ENCODE data around the gene LTBP4. TPM values are rescaled to one million over a fixed set of nuclear protein-coding genes. Genes with fewer than 3 reads are reported as not detected.

LTBP4 gene
- total and polyA plus RNA-seq, 7 experiments from 2014 or later = 21.8 to 116 (median 106) TPM

DNA sequence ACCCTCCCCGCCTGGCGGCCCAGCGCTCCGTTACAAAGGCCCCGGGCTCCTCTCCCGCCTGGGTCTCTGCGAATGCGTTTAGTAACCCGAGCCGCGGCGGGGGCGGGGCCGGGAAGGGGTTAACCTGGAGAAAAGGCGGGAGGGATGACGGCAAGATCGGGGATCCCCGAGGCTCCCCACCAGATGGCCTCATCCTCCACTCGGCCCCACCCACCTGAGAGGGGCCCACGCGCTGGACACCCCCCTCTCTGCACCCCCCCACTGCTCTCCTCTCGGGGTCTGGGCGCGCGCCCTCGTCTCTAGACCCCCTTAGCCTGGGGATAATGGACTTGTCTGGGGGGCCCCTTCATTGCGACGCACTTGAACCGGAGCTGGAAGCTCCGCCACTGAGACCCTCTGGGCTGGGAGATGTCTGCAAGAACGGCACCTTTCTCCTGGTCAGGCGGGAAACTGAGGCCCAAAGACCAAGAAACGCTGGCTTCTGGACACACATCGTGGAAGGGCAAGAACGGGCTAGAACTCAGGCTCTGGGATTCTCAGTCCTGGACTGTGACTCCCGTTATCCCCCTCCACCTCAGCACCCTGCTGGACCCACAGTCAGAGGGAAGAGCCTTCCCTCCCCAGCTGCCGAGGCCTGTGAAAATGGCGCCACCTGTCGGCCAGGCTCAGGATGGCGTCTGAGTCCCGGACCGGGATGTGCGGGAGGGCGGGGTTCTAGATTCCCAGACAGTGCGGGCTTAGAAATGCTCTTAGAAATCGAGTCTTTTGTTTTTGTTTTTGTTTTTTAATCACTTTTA, 2.9 kb upstream of the LTBP4 start:
- Histone ChIP-seq H3K27ac (ENCODE audit: low read depth, low read length) (no peak overlapping the region), H3K9me3 (ENCODE audit: control insufficient read depth in 2 of 3, low read length in 3 of 3) (no peaks in the 10 kb centered on the region), H3K4me1 (ENCODE audit: control insufficient read depth in 2 of 2, insufficient read depth in 2 of 2, low read length in 2 of 2) (peaks cover 46 to 47% of the 10 kb centered on the region in 2 donors), H3K27me3 (ENCODE audit: control insufficient read depth in 2 of 2, insufficient read depth in 2 of 2, low read length in 2 of 2) (peaks cover 17 to 25% of the 10 kb centered on the region in 2 donors), H3K36me3 (ENCODE audit: control insufficient read depth in 2 of 3, insufficient read depth in 3 of 3, low read length in 3 of 3) (no peaks in the 10 kb centered on the region), H3K4me3 (ENCODE audit: low read length) (no peak overlapping the region)
- POLR2A ChIA-PET = interaction anchor here (1.4 kb wide), 1 partner anchor 19 kb away, joined by 3 read pairs; no protein-coding TSS in a partner anchor
- ATAC-seq (peak; percentile 80), DNase-seq (peak; percentile 55 to 92 (median 78))
- H3K27me3 Mint-ChIP-seq = peaks cover 29 to 73% (median 36%) of the 10 kb centered on the region in 5 donors
- peak overlapping the region in 1 of 9 donors; percentile 36 for H3K27ac Mint-ChIP-seq
- H3K4me3 Mint-ChIP-seq = peak overlapping the region in 8 of 10 donors; percentile 35 to 76 (median 50)
- intact Hi-C loops (cut with micrococcal nuclease) = loop anchor here (1.0 to 2.0 kb wide), 10 partner anchors 16 to 293 kb away; partner anchors contain the start of gene SHKBP1 (in 2 of the 2)
- peaks cover 21 to 60% (median 50%) of the 10 kb centered on the region in 7 donors for H3K4me1 Mint-ChIP-seq
- H3K9me3 Mint-ChIP-seq = peaks cover 0 to 3% (median 0%) of the 10 kb centered on the region in 11 donors
- CTCF ChIA-PET = interaction anchor here (0.6 to 2.8 kb wide), 7 partner anchors 25 to 293 kb away, joined by 3 to 9 read pairs (median 3); no protein-coding TSS in a partner anchor
- peaks cover 0 to 1% (median 0%) of the 10 kb centered on the region in 5 donors for H3K36me3 Mint-ChIP-seq

DNA sequence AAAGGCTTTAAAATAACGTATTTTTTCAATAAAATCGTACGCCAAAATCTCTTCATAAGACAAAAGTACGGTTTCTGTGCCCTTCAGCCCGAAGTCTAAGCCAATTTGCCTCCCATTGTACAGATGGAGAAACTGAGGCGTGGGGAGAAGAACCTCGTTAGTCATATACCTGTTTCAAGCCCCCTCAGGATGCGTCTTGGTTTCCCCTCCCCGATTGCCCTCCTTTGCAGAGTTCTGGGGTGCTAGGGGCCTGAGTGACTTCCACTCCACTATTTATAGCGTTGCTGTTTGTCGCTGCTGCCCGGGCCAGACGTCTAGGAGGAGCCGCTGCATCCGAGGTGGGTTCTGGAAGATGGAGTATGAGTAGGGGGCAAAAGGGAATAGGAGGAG, 2.3 kb upstream of the LTBP4 start:
- intact Hi-C loops (cut with micrococcal nuclease) = loop anchor here (1.0 to 2.0 kb wide), 10 partner anchors 16 to 294 kb away; partner anchors contain the start of gene SHKBP1 (in 2 of the 2)
- peaks cover 48 to 50% of the 10 kb centered on the region in 2 donors for H3K4me1 ChIP-seq (ENCODE audit: control insufficient read depth in 2 of 2, insufficient read depth in 2 of 2, low read length in 2 of 2)
- H3K27me3 ChIP-seq (ENCODE audit: control insufficient read depth in 2 of 2, insufficient read depth in 2 of 2, low read length in 2 of 2) = peaks cover 17 to 25% of the 10 kb centered on the region in 2 donors
- H3K27ac Mint-ChIP-seq = peak overlapping the region in 3 of 9 donors; percentile 27 to 36 (median 29)
- no peaks in the 10 kb centered on the region for H3K36me3 ChIP-seq (ENCODE audit: control insufficient read depth in 2 of 3, insufficient read depth in 3 of 3, low read length in 3 of 3)
- peaks cover 0 to 1% (median 0%) of the 10 kb centered on the region in 5 donors for H3K36me3 Mint-ChIP-seq
- H3K27me3 Mint-ChIP-seq = peaks cover 29 to 72% (median 36%) of the 10 kb centered on the region in 5 donors
- H3K4me3 Mint-ChIP-seq = peak overlapping the region; percentile 10 to 76 (median 44)
- DNase-seq = no peak
- H3K4me3 ChIP-seq (ENCODE audit: low read length) = no peak overlapping the region
- CTCF ChIA-PET = interaction anchor here (0.6 to 2.8 kb wide), 10 partner anchors 9 to 293 kb away, joined by 3 to 9 read pairs (median 4); no protein-coding TSS in a partner anchor
- H3K4me1 Mint-ChIP-seq = peaks cover 23 to 66% (median 55%) of the 10 kb centered on the region in 7 donors
- no peaks in the 10 kb centered on the region for H3K9me3 ChIP-seq (ENCODE audit: control insufficient read depth in 2 of 3, low read length in 3 of 3)
- H3K9me3 Mint-ChIP-seq = peaks cover 0 to 3% (median 0%) of the 10 kb centered on the region in 11 donors
- no peak for ATAC-seq
- no peak overlapping the region for H3K27ac ChIP-seq (ENCODE audit: low read depth, low read length)
- POLR2A ChIA-PET = interaction anchor here (1.4 to 1.7 kb wide), 2 partner anchors 15 to 20 kb away, joined by 3 to 5 read pairs; no protein-coding TSS in a partner anchor

DNA sequence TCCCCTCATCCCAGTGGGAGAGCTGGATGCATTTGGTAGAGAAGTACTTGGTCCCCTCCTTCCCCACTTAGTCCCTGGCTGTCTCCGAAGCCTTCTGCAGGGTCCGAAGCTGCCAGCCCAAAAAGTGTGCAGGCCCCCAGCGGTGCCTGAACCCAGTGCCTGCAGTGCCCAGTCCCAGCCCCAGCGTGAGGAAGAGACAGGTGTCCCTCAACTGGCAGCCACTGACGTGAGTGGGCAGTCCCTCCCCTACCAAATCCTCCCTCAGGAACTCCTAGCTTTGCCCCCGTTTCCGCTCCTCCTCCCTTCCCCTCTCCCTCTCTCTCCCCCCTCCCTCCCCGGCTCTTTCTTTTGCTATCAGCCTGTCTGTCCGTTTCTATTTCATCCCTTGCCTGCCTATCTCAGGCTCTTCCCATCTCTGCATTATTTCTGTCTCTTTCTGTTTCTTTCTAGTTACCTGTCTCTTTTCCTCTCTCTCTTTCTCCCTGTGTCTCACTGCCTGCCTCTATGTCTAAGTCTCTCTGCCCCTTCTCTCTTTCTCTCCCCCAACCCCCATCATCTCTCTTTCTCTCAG, 1.8 kb upstream of the LTBP4 start:
- POLR2A ChIA-PET = interaction anchor here (1.4 to 1.7 kb wide), 2 partner anchors 14 to 20 kb away, joined by 3 to 5 read pairs; no protein-coding TSS in a partner anchor
- peaks cover 0 to 3% (median 0%) of the 10 kb centered on the region in 11 donors for H3K9me3 Mint-ChIP-seq

DNA sequence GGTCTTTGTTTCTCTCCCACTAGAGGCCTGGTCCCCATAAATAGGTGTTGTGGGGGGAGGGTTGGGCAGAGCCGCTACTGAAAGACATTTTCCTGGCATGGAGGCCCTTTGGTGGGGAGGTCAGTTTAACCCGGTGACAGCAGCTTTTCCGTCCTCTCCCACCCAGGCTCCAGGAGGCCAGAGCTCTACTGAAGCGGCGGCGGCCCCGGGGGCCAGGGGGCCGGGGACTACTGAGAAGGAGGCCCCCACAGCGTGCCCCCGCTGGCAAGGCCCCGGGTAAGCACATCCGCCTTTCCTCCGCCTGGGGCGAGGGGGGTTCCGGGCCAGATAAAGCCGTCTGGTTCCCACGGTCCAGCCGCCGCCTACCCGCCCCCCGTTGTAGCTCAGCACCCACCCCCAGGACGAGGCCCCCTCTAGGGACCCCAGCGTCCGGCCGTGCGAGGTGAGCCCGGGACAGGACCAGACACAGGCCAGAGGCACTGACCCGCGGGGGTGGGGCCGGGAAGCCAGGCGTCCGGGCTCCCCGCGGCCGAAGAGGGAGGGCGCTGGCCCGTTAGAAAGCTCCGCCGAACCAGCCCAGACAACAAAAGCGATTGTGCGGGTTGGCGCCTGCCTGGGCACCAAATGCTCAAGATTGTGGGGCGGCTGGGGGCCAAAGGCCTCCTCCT, 1.1 kb upstream of the LTBP4 start:
- Mint-ChIP-seq H3K9me3 (peaks cover 0 to 3% (median 0%) of the 10 kb centered on the region in 11 donors), H3K27me3 (peaks cover 29 to 60% (median 37%) of the 10 kb centered on the region in 5 donors), H3K4me1 (peaks cover 24 to 66% (median 55%) of the 10 kb centered on the region in 7 donors), H3K27ac (peak overlapping the region in 4 of 9 donors; percentile 7 to 75 (median 46)), H3K4me3 (peak overlapping the region; percentile 52 to 76 (median 68)), H3K36me3 (peaks cover 0 to 1% (median 0%) of the 10 kb centered on the region in 5 donors)
- H3K4me1 ChIP-seq (ENCODE audit: control insufficient read depth in 2 of 2, insufficient read depth in 2 of 2, low read length in 2 of 2) = peaks cover 49 to 57% of the 10 kb centered on the region in 2 donors
- H3K27ac ChIP-seq (ENCODE audit: low read depth, low read length) = no peak overlapping the region
- H3K9me3 ChIP-seq (ENCODE audit: control insufficient read depth in 2 of 3, low read length in 3 of 3) = no peaks in the 10 kb centered on the region
- no peak for ATAC-seq
- H3K27me3 ChIP-seq (ENCODE audit: control insufficient read depth in 2 of 2, insufficient read depth in 2 of 2, low read length in 2 of 2) = peaks cover 17 to 25% of the 10 kb centered on the region in 2 donors
- no peak for DNase-seq
- CTCF ChIA-PET = interaction anchor here (0.9 to 2.8 kb wide), 9 partner anchors 8 to 295 kb away, joined by 3 to 9 read pairs (median 4); no protein-coding TSS in a partner anchor
- POLR2A ChIA-PET = interaction anchor here (0.6 to 2.0 kb wide), 3 partner anchors 8 to 179 kb away, joined by 3 to 6 read pairs (median 5); no protein-coding TSS in a partner anchor
- H3K4me3 ChIP-seq (ENCODE audit: low read length) = no peak overlapping the region
- intact Hi-C loops (cut with micrococcal nuclease) = loop anchor here (2.0 to 10.0 kb wide), 6 partner anchors 15 to 955 kb away; partner anchors contain the start of gene SHKBP1 (in 1 of the 2)
- no peaks in the 10 kb centered on the region for H3K36me3 ChIP-seq (ENCODE audit: control insufficient read depth in 2 of 3, insufficient read depth in 3 of 3, low read length in 3 of 3)

More for the DNA sequence above, 1.8 kb upstream of the LTBP4 start:
- no peak overlapping the region for H3K4me3 ChIP-seq (ENCODE audit: low read length)
- Mint-ChIP-seq H3K4me3 (peak overlapping the region; percentile 52 to 76 (median 68)), H3K4me1 (peaks cover 25 to 66% (median 55%) of the 10 kb centered on the region in 7 donors), H3K27me3 (peaks cover 29 to 67% (median 37%) of the 10 kb centered on the region in 5 donors), H3K36me3 (peaks cover 0 to 1% (median 0%) of the 10 kb centered on the region in 5 donors), H3K27ac (peak overlapping the region in 4 of 9 donors; percentile 7 to 75 (median 46))
- H3K27ac ChIP-seq (ENCODE audit: low read depth, low read length) = no peak overlapping the region
- intact Hi-C loops (cut with micrococcal nuclease) = loop anchor here (2.0 kb wide), 4 partner anchors 15 to 179 kb away; partner anchors contain the start of gene SHKBP1 (in 1 of the 2)
- H3K4me1 ChIP-seq (ENCODE audit: control insufficient read depth in 2 of 2, insufficient read depth in 2 of 2, low read length in 2 of 2) = peaks cover 47 to 52% of the 10 kb centered on the region in 2 donors
- CTCF ChIA-PET = interaction anchor here (0.8 to 2.8 kb wide), 9 partner anchors 9 to 294 kb away, joined by 3 to 9 read pairs (median 4); no protein-coding TSS in a partner anchor
- H3K9me3 ChIP-seq (ENCODE audit: control insufficient read depth in 2 of 3, low read length in 3 of 3) = no peaks in the 10 kb centered on the region
- no peaks in the 10 kb centered on the region for H3K36me3 ChIP-seq (ENCODE audit: control insufficient read depth in 2 of 3, insufficient read depth in 3 of 3, low read length in 3 of 3)
- peak in 1 of 9 donors; percentile 30 for DNase-seq
- H3K27me3 ChIP-seq (ENCODE audit: control insufficient read depth in 2 of 2, insufficient read depth in 2 of 2, low read length in 2 of 2) = peaks cover 17 to 25% of the 10 kb centered on the region in 2 donors
- no peak for ATAC-seq

DNA sequence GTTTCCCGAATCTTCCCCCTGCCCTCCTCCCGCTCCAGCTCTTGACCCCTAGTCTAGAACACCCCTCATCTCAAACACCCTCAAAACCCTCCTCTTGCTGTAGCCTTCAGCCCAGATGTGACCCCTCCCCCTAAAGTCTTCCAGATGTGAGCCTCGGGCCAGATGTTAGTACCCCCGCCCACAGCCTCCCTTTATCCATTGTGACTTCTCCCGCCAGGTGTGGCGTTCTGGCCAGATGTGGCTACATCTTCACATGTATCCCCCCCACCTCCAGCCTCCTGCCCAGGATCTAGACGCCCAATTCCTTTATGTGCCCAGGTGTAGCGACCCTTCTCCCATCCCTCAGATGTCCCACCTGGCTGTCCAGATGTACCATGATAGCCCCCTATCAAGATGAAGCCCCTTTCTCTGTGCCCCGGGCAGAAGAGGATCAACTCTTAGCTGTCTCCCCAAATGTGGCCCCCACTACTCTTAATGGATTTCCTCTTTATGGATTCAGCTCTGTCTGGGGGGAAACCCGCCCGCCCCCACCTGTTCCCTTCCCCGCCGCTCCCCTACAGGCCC, 517 bp upstream of the LTBP4 start:
- Mint-ChIP-seq H3K4me3 (peak overlapping the region; percentile 42 to 76 (median 64)), H3K27ac (peak overlapping the region in 1 of 9 donors; percentile 43), H3K4me1 (peaks cover 24 to 70% (median 58%) of the 10 kb centered on the region in 7 donors), H3K27me3 (peaks cover 29 to 57% (median 37%) of the 10 kb centered on the region in 5 donors), H3K9me3 (peaks cover 0 to 3% (median 0%) of the 10 kb centered on the region in 11 donors), H3K36me3 (peaks cover 0 to 1% (median 0%) of the 10 kb centered on the region in 5 donors)
- ChIA-PET POLR2A (interaction anchor here (0.6 to 2.0 kb wide), 5 partner anchors 9 to 180 kb away, joined by 3 to 6 read pairs (median 3); no protein-coding TSS in a partner anchor), CTCF (interaction anchor here (0.9 to 2.8 kb wide), 7 partner anchors 9 to 295 kb away, joined by 3 to 9 read pairs (median 4); no protein-coding TSS in a partner anchor)
- Histone ChIP-seq H3K27ac (ENCODE audit: low read depth, low read length) (no peak overlapping the region), H3K27me3 (ENCODE audit: control insufficient read depth in 2 of 2, insufficient read depth in 2 of 2, low read length in 2 of 2) (peaks cover 17 to 25% of the 10 kb centered on the region in 2 donors), H3K9me3 (ENCODE audit: control insufficient read depth in 2 of 3, low read length in 3 of 3) (no peaks in the 10 kb centered on the region), H3K4me3 (ENCODE audit: low read length) (no peak overlapping the region), H3K36me3 (ENCODE audit: control insufficient read depth in 2 of 3, insufficient read depth in 3 of 3, low read length in 3 of 3) (no peaks in the 10 kb centered on the region), H3K4me1 (ENCODE audit: control insufficient read depth in 2 of 2, insufficient read depth in 2 of 2, low read length in 2 of 2) (peaks cover 52 to 59% of the 10 kb centered on the region in 2 donors)
- intact Hi-C loops (cut with micrococcal nuclease) = loop anchor here in 1 of 2 donors (10.0 kb wide), 2 partner anchors 456 to 954 kb away; no protein-coding TSS in a partner anchor
- DNase-seq (no peak), ATAC-seq (no peak)
